HG02678 (cell line): ENCODE results near the gene SDC4.

ENCODE experiments used
- ATAC-seq: cut with Tn5 transposase; IDR thresholded peaks from one replicate; pipeline ENCODE4 v1.9.1; 2021; ENCODE audit warnings: mild to moderate bottlenecking, moderate library complexity; ENCODE audit not compliant: unreplicated experiment

The SDC4 gene

GRCh38 chr20:45301824-45302271 is 46.4 kb downstream of the SDC4 start:
- ATAC-seq = no peak

- ATAC-seq = no peak
These were observed 47.3 kb downstream of the SDC4 start for GRCh38 chr20:45300961-45301360.

GRCh38 chr20:45299786-45300185 is 48.4 kb downstream of the SDC4 start:
- ATAC-seq = no peak

- no peak for ATAC-seq
These were observed 50.3 kb downstream of the SDC4 start for GRCh38 chr20:45297786-45298497.

- ATAC-seq = no peak
These were observed 53.6 kb downstream of the SDC4 start for GRCh38 chr20:45294659-45295058.

- no peak for ATAC-seq
These were observed 54.2 kb downstream of the SDC4 start for GRCh38 chr20:45294003-45294368.

- ATAC-seq = no peak
These were observed 54.9 kb downstream of the SDC4 start for GRCh38 chr20:45293041-45294002.

- no peak for ATAC-seq
These were observed 55.9 kb downstream of the SDC4 start for GRCh38 chr20:45292343-45292742.

GRCh38 chr20:45291526-45291925 is 56.7 kb downstream of the SDC4 start:
- ATAC-seq = no peak

- ATAC-seq = no peak
These were observed 57.4 kb downstream of the SDC4 start for GRCh38 chr20:45290677-45291355.

- no peak for ATAC-seq
These were observed 58.1 kb downstream of the SDC4 start for GRCh38 chr20:45289942-45290676.

- ATAC-seq = no peak
These were observed 59.4 kb downstream of the SDC4 start for GRCh38 chr20:45288860-45289259.

GRCh38 chr20:45288376-45288775 is 59.8 kb downstream of the SDC4 start:
- ATAC-seq = no peak

GRCh38 chr20:45283551-45284057 is 64.6 kb downstream of the SDC4 start:
- ATAC-seq = no peak

- ATAC-seq = no peak
These were observed 65.3 kb downstream of the SDC4 start for GRCh38 chr20:45282700-45283550.

GRCh38 chr20:45279992-45280391 is 68.2 kb downstream of the SDC4 start:
- ATAC-seq = no peak

GRCh38 chr20:45275338-45275737 is 72.9 kb downstream of the SDC4 start:
- ATAC-seq = no peak
